Measurements from ENCODE around the gene PLXNA4.

Gene PLXNA4

DNA sequence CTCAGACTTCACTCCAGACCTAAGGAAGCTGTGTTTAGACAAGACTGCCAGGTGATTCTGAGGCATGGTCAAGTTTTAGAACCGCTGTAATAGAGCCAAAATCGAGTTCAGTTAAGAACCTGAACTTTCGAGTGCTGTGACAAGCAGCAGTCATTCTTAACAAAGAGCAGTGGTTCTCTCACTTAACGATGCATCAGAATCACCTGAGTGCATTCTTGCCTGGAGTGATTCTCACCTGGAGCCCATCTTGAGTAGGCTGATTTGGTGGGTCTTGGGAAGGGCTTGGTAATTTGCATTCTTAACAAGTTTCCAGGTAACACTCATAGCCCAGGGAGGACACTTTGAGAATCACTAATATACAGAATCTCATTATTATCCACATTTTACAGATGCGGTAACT, 44.7 kb downstream of the PLXNA4 start:
- DNase-seq (ENCODE audit: low read depth): no peak

DNA sequence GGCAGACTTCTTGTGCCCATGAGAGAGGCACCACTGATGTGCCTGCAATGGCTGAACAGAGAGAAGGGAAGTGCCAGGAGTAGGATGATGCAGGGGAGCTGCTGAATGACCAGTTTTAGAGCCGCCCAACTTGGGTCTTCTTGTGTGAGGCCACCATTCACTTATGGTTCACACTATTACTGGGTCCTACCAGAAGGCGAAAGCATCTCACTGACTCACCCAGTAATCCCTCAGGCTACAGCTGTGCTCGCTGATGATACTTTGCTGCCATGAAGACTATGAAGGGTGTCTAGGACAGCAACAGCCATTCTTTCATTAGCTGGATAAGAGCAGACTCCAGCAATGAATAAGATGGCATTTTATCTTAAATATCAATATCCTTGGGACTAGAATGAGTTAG, 47.6 kb downstream of the PLXNA4 start:
- no peak for DNase-seq (ENCODE audit: low read depth)

DNA sequence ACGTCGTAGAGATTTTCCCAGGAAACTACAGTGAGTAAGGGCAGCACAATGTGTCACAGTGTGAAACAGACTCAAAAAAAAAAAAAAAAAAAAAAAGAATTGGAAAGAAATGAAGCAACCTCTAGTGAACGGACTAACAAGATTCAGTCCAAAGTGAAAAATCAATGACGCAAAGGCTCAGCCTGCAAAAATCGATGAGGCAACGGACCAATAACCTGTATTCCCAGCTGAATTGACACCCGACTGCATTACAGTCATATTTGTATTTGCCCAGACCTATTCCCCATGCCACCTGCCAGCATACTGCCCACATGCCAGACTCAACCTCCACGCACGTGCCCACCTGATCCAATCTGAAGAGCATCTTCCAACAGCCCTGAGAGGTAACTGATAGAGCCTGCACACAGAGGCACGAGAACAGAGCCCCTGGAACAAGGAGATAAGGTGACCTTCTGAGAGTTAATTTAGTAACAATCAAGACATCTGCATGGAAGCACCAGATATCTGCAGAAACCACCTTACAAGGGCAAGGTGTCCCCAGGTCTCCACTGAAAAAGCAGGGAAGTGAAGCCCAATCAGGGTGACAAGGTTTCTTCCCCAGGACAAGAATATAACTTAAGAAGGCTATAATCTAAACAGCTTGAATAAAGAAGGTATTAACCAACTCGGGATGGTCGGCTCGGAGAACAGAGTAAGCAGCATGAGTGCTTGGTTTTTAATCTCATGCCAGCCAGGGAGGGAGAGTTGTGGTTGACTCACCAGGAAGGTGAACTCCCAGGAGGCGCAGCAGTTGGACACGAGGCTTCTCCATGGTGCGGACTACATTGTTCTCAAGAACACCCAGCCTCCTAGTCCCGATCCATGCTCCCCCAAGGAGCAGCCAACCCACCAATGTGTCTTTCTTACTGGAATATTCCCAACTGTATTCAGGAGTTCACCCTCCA, 48.5 kb downstream of the PLXNA4 start:
- no peak for DNase-seq (ENCODE audit: low read depth)

DNA sequence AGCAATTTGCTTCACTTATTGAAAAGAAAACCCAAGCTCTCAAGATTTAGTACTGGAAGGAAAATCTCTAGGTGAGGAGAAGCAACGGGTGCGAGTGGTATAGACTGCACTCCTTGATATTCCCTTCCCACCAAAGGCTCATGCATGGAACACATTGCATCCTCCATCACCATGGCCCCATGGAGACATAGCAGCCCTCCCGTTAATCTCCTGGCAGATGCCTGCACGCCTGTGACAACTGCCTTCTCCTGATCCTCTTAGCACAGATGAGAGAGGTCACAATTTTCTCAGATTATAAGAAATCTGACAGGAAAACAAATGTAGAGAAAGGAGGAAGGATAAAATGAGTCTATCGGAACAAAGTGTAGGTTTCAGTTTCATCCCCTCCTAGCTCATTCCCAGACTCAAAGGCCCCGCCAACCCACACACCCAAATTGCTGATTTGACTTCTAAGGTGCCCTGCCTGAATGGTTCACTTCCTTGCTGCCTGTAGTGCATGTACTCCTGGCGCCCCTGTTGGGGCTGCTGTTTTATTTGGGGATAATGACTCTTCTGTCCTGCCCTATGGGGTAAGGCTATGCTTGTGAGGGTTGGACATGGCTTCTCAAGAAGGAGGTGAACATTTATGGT, 50.0 kb downstream of the PLXNA4 start:
- no peak for DNase-seq (ENCODE audit: low read depth)

DNA sequence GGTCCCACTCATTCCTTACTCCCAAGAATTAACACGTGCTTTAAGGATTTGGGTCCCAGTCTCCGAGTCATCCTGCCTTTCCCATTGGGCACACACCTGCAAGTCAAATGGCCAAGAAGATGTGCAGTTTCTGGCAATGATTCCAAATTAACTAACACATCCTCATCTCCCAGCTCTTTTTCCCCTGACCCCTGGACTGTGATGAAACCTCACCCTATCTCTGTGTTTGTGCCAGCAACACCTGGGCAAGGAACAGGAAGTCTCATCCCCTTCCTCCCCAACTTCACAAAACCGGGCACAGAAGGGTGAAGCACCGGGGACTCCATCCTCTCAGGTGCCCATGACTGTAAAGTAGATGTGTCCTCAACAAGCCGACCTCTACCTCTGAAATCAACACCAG, 54.8 kb downstream of the PLXNA4 start:
- no peak for DNase-seq (ENCODE audit: low read depth)

DNA sequence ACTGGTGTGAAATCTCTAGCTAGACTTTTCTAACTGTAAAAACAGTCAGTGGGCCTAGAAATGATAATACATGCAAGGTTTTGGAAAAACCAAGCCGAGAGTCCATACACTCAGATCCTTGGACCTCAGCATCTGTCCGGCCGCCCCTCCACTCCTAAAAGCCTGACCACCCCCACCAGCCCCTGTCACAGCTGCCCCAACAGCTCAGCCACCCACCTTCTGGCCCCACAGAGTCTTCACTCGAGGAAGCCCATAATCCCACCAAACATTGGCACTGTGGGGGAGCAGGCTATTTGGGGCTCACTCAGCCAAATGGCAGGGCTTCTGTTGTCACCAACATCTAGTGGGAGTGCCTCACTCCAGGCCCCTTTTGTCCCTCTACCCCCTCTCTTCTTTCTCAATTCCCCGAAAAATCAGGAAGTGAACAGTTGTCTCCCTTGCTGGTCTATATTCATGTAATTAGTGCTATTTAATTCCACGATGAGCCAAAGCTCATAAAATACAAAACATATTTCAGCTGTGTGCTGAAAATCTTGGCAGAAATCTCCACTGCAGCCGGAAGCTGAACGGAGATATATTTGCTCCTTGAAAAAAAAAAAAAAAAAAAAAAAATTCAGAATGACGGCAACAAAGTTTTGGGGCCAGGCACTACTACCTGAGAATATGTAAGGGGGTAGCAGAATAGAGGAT, 55.5 kb downstream of the PLXNA4 start:
- no peak for DNase-seq (ENCODE audit: low read depth)

DNA sequence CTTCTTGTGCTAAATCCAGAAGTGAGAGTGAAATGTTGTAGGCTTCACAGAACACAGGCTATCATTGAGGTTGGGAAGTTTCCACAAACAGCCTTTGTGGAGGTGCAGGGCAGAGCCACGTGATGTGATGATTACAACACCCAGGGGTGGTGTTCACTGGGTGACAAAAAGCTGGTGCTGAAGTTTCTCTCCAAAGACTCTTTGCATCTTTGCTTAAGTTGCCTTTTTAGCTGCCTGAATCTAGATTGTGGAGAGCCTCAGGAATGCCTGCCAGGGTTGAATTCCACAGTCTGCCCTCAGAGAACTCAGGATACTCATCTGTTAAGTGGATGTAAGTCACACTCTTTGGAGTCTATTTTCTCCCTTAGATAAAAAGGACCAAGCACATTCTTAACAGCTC, 56.3 kb downstream of the PLXNA4 start:
- no peak for DNase-seq (ENCODE audit: low read depth)

DNA sequence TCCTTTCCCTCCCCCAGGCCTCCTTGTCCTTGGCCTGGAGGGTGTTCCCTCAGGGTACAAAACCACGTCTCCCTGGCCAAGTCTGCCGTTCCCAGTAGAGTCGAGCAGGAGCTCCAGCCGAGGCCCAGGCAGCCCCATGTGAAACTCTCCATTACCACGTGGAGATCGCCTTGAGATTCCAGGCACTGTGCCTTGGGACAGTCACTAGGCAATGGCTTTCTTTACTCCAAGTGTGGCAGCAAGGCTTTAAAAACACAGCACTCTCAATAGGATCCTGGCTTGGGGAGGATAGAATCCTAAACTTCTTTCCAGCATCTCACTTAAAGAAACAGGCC, 57.5 kb downstream of the PLXNA4 start:
- DNase-seq (ENCODE audit: low read depth): no peak

DNA sequence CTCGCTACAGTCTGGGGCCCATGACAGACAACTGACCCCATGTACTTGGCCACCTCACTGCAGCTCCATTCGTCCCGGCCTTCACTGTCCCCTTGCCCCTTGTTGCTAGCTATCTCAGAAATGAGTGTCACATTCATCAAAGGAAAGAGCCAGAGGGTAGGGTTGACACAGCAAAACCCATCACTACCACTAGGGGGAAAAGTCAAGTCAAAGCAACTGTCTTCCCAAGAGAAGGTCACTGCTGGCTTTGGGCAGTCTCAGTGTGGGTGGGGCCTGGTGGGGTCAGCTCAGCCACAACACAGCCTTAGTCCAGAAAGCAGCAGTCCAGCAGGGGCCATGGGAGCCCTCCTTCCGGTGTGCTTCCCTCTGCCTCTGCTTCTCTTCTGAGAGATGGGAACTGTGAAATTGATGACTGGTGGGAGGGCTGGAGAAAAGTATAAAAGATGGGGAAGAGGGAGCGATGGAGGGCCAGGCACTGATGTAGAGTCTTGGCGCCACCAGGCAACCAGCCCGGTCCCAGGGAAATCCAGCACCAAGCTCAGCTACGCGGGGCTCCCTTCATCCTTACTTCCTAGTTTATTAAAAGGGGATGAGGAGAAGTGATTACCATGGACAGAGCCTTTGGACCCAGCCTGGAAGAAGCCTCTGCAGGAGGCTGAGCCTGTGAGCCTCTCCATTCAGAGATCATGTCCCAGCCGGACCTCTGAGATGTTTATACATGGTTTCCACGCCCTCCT, 58.0 kb downstream of the PLXNA4 start:
- no peak for DNase-seq (ENCODE audit: low read depth)

DNA sequence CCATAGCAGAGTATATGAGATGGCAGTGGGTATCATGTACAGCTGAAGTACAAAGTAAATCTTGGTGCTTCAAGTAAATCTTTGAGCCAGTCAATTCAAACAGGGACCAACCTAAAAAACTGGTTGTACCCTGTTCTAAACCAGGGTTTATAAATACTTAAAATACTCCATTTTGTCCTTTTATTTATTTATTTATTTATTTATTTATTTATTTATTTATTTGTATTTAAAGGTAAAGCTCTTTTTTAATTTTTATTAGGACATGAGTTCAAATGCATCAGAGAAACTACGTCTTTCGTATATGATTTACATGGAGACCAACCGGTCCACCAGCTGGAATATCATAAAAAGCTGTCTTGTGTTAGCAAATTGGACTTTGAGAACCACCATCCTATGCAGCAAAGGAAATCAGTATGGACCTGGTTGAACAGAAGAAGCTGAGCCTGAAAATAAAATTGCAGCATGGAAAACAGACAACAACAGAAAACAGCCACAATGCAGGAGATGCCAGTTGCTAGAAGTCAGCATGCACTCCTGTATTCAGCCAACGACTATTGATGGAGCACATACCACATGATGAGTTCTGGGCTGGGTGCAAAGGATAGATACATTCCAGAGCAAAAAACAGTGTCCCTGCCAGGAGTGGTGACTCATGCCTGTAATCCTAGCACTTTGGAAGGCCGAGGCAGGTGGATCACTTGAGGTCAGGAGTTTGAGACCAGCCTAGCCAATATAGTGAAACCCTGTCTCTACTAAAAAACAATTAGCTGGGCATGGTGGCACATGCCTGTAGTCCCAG, 60.0 kb downstream of the PLXNA4 start:
- DNase-seq (ENCODE audit: low read depth): no peak

DNA sequence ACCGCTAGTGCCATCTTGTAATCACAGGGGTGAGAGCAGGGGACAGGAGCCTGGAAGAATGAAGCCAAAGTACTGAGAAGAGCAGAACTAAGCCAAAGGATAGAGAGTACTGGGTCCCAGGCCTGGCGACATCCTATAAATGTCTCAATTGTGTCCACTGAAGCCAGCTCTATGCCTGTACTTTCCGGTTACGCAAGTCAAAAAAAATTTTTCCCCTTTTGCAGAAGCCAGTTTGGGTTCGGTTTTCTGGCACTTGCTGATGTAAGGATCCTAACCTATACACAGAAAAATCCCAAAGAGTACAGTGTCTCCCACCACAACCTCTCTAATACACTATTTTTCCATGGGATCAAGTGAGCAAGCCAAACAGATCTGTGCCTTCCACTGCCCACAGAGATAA, 61.1 kb downstream of the PLXNA4 start:
- DNase-seq (ENCODE audit: low read depth): no peak

DNA sequence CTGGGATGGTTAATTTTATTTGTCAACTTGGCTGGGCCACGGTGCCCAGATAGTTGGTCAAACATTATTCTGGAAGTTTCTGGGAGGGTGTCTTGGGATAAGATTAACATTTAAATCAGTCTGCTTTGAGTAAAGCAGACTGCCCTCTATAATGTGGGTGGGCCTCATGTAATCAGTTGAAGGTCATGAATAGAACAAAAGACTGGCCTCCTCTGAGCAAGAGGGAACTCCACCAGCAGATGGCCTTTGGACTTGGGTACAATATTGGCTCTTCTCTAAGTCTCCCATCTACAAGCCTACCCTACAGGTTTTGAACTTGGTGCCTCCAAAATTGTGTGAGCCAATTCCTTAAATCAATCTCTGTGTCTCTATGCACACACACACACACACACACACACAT, 61.8 kb downstream of the PLXNA4 start:
- DNase-seq (ENCODE audit: low read depth): no peak

DNA sequence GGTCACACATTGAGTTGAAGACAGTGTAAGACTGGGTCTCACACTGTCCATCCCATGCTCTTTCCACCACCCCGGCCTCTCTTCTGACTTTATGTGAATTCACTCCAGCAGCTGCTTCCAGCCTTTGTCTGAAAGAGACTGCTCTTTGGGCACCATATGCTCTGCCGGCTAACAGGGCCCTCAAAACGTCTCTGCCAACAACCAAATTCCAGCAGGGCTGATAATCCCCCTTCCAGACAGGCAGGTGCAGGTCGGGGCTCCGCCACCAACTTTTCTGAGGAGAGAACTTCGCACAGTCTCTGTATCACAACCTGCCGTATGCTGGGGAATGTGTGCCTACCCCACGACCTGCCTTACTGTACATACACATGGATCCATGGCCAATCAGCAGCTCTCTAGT, 64.3 kb downstream of the PLXNA4 start:
- DNase-seq (ENCODE audit: low read depth): no peak

DNA sequence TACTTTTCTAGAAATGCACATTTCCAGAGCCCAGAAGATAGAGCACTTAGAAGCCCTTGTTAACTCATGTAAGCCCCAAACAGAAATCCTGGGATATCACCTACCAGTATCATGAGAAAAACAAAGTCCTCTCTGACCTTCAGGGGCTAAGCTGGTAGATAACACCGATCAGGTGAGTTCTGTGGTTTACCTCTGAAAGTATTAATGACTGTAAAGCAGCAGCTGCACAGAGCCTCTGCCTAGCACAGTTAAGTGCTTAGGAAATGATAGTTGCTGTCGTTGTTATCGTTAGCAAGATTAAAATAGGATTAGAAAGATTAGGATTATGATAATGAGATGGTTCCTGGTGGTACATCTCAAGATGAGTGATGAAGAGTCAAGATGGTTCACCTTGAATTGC, 64.9 kb downstream of the PLXNA4 start:
- DNase-seq (ENCODE audit: low read depth): no peak

DNA sequence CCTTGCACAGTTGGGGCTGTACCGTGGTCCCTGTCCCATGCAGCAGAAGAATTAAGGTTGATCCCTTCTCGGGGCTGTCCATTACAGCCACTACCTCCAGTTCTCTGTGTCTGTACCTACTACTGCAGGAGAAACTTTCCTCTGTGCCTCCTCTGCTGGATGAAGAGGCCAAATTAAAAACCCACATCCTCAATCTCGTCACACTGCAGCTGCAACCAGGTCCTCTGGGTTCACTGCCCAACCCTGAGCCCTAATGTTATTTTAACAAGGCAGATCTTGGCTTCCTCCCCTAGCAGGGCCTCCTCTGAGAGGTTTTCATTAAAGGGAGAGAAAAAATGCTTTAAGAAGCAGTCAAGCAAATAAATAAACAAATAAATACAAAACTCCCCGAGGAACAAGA, 66.6 kb downstream of the PLXNA4 start:
- DNase-seq (ENCODE audit: low read depth): no peak

DNA sequence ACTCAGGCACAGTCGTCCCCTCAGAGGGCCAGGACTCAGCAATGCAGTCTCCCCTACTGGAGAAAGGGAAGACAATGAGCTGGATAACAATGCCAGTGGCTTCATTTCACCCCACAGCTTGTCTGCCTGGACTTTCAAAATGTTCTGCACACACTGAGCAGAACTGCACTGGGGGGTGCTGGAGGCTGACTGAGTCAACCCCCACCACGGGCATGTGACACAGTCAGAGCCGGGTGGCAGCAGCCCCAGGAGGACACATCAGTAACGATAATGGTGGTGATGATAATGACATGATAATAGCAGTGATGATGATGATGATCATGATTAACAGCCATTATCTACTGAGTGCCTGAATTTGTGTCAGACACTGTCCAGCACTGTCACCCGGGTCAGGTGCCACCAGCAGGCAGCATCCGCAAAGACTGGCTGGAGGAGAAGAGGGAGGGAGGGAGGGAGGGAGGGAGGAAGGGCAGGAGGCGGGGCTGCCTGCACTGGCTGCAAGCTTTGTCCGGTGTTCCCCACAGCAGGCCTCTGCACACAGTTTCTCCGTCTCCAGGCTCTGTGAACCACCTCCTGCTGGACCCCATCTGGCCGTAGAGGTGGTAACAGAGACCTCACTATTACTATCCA, 67.4 kb downstream of the PLXNA4 start:
- DNase-seq (ENCODE audit: low read depth): no peak

DNA sequence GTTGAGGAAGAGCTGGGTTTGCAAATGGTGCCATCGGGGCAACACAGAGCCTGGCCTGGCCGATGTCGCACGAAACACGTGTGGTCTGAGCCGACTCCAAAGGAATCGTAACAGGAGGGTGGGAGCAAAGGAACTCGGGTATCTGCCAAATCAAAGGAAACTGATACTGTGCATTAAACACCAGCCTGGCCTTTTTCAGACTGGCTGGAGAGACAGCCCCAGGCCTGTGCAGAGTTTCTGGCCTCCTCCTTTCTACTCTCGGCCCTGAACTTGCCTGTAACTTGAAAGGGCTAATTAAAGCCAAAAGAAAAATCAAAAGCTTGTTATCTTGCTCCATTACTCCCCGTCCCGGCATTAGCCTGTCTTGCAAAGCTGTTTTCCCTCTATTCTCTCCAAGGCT, 71.4 kb downstream of the PLXNA4 start:
- DNase-seq (ENCODE audit: low read depth): no peak

DNA sequence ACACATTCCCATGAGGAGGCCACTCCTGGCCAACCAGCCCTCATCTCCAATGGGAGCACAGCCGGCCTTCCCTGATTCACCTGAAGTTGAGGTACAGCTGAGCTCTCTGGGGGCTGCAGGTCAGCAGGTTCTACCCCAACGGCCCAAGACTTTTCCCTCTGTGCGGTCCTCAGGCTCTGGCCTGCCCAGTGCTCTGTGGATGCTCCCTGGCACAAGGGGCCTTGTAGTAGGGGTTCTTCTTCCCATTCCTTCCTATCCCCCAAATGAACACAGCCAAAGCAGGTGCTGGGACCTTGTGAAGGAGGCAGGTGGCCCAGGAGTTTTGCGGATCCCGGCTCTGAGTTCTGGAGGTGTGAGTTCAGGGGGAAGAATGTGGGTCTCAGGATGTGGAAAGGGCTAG, 72.2 kb downstream of the PLXNA4 start:
- no peak for DNase-seq (ENCODE audit: low read depth)

DNA sequence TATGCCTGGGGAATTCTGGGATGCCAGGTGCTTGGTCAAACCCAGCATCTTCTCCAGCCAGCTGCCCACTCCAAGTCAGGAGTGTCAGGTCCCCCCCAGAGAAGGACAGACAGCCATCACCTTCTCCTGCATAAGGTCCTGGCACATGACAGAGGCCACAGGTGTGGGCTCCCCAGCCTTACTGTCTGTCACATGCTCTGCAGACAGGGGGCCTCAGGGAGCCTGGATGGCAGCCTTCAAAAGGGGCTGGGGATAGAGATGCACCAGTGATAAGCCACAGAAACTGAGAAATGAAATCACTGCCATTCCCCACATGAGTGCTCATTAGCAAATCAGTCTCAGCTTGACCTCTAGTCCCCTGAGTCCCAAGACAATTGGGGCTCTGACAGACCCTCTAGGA, 72.9 kb downstream of the PLXNA4 start:
- DNase-seq (ENCODE audit: low read depth): no peak

DNA sequence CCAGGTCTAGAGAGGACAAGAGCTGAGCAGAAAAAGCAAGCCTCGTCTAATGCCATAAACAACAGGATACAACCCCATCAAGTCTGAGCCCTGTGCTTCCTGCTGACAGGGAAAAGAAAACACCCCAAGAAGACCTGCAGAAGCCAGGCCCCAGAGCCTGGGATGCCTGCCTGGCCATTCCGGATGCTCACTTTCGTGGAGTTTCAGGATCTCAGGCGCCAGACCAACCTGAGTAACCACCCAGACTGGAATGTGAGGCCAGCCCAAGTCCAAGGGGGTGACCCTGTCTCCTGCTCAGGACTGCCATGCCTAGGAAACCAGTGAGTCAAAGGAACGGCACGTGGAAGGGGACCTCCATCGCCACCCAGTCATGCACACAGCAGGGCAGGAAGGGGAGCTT, 74.3 kb downstream of the PLXNA4 start:
- DNase-seq (ENCODE audit: low read depth): no peak

DNA sequence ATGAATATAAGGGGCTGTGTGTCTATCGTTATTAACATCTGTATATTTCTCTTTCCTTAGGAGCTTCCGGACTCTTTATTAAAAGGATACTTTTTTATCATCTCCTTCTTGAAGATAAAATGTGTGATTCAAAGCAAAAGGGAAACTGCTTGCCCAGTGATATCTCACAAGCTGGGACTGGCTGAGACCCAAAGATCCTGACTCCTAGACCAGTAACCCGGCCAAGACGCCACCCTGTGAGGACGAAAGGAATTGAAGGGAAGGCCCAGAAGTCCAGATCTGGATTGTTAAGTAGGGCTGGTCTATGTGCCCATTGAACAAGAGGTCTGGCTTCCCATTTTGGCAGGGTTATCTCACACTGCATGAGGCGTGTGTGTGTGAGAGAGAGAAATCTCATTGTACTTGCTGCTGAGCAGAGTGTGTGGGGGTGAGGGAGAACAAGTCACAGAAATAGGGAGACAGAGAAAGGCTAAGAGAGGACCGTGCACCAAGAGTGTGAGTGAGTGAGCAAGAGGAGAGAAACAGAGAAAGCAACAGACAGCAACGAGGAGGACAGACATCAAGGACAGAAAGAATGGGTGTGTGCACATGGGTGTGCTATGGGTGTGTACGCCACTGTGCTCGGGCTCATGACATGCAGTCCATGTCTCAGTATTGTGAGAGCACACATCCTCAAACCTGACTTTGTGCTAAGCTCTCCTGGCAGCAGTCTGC, 75.4 kb downstream of the PLXNA4 start:
- no peak for DNase-seq (ENCODE audit: low read depth)
